22Rv1 (cell line): ENCODE measurements around the gene IRX4.
"Not testable (repeated sequence)": the region's sequence is repeated elsewhere in the genome, so short reads cannot be mapped to it uniquely, and the experiment has no call there.

Source experiments
- CTCF ChIP-seq: fragments of 450-650 bp; IDR thresholded peaks from 2 replicates; pipeline ENCODE4 v1.5.1; 2017; ENCODE audit warnings: mild to moderate bottlenecking
- ZFX ChIP-seq: fragments of 450-650 bp; IDR thresholded peaks from 2 replicates; pipeline ENCODE4 v1.6.1; 2017; ENCODE audit warnings: antibody characterized with exemption, borderline replicate concordance

GRCh38 chr5:1870435-1871272, 12.1 kb downstream of the IRX4 start:
- TF ChIP-seq CTCF, ZFX: not testable (repeated sequence)
